Calu3 (cell line): Measurements from ENCODE around the gene SNAP91. TPM values are rescaled to one million over a fixed set of nuclear protein-coding genes. Genes with fewer than 3 reads are reported as not detected.

Experiments used
- BruUV-seq: library from RNA; stranded (reverse); fragments of 400-500 nt; replicated peaks from 2 replicates; lab custom pipeline; 2021; lab: Mats Ljungman, UMichigan
- CTCF ChIA-PET: fragments of 300-600 bp; sonication (Branson Sonifier 250); formaldehyde crosslinking; loops from one replicate; lab custom pipeline; 2022; ENCODE audit warnings: antibody characterized with exemption; lab: Charles Lee
- DNase-seq: peaks from one replicate; pipeline ENCODE4 v3.0.0; 2022
- H3K27ac Mint-ChIP-seq: one replicate; pipeline ENCODE4 v1.8.0; 2022; ENCODE audit warnings: mixed read lengths; ENCODE audit not compliant: unreplicated experiment
- H3K27me3 Mint-ChIP-seq: one replicate; pipeline ENCODE4 v1.8.0; 2022; ENCODE audit warnings: mixed read lengths; ENCODE audit not compliant: unreplicated experiment
- H3K36me3 Mint-ChIP-seq: one replicate; pipeline ENCODE4 v1.8.0; 2022; ENCODE audit warnings: mild to moderate bottlenecking, moderate library complexity, mixed read lengths; ENCODE audit not compliant: insufficient read depth, unreplicated experiment
- H3K4me1 Mint-ChIP-seq: one replicate; pipeline ENCODE4 v1.8.0; 2022; ENCODE audit warnings: mild to moderate bottlenecking, low read depth, mixed read lengths; ENCODE audit not compliant: unreplicated experiment
- H3K4me3 Mint-ChIP-seq: one replicate; pipeline ENCODE4 v1.8.0; 2022; ENCODE audit warnings: mild to moderate bottlenecking, low read depth, moderate library complexity, mixed read lengths; ENCODE audit not compliant: unreplicated experiment
- H3K9me3 Mint-ChIP-seq: one replicate; pipeline ENCODE4 v1.8.0; 2022; ENCODE audit warnings: low read depth, mixed read lengths; ENCODE audit not compliant: unreplicated experiment
- intact Hi-C: fragments of 100-400 bp; cut with micrococcal nuclease; formaldehyde crosslinking; loops from one replicate; pipeline ENCODE4 v1.10.0; 2022; ENCODE audit not compliant: unreplicated experiment
- total RNA-seq: library from RNA; stranded (reverse); gene quantifications from 2 replicates; pipeline ENCODE4 v1.2.3, GENCODE V29; 2022
- TF ChIP-seq, protein P1 (sequence below): fragments of 200-600 bp; IDR thresholded peaks from one replicate; pipeline ENCODE4 v1.8.0; 2022; ENCODE audit warnings: antibody characterized with exemption; ENCODE audit not compliant: unreplicated experiment

The SNAP91 gene
- total RNA-seq, 1 experiment from 2014 or later, result not detected

DNA sequence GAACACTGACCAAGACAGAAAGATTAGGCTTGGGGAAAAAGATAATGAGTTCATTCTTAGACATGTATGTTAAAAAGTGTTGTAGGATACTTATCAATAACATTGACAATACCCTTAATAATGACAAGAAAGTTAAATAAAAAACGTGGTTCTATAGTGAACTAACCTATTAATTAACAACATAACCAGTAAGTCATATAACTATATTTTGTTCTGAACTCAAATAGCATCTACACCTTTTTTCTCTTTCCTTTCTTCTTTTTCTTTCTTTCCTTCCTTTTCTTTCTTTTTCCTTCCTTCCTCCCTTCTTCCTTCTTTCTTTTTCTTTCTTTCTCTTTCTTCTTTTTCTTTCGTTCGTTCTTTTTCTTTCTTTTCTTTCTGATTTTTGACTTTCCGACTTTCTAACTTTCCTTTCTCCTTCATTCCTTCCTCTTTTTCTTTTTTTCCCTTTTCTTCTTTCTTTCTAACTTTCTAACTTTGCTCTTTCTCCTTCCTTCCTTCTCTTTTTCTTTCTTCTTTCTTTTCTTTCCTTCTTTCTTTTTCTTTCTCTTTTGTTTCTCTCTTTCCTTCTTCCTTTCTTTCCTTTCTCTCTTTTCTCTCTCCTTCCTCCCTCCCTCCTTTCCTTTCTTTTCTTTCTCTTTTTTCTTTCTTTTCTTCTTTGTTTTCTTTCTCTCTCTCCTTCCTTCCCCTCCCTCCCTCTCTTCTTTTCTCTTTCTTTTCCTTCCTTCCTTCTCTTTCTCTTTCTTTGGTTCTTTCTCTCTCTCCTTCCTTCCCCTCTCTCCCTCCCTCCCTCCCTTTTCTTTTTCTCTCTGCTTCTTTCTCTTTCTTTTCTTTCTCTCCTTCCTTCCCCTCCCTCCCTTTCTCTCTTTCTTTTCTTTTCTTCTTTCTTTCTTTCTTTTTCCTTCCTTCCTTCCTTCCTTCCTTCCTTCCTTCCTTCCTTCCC lies 172.0 kb downstream of the SNAP91 start:
- H3K27ac Mint-ChIP-seq, result no peak overlapping the region
- peaks cover 14% of the 10 kb centered on the region for H3K4me1 Mint-ChIP-seq
- H3K27me3 Mint-ChIP-seq, result peaks cover 20% of the 10 kb centered on the region
- CTCF ChIA-PET, result interaction anchor here (0.6 to 1.0 kb wide), 8 partner anchors 10 to 320 kb away, joined by 3 to 5 read pairs (median 3); partner anchors contain the start of gene PRSS35
- intact Hi-C loops, result no loop called here
- TF ChIP-seq, protein P1, sequence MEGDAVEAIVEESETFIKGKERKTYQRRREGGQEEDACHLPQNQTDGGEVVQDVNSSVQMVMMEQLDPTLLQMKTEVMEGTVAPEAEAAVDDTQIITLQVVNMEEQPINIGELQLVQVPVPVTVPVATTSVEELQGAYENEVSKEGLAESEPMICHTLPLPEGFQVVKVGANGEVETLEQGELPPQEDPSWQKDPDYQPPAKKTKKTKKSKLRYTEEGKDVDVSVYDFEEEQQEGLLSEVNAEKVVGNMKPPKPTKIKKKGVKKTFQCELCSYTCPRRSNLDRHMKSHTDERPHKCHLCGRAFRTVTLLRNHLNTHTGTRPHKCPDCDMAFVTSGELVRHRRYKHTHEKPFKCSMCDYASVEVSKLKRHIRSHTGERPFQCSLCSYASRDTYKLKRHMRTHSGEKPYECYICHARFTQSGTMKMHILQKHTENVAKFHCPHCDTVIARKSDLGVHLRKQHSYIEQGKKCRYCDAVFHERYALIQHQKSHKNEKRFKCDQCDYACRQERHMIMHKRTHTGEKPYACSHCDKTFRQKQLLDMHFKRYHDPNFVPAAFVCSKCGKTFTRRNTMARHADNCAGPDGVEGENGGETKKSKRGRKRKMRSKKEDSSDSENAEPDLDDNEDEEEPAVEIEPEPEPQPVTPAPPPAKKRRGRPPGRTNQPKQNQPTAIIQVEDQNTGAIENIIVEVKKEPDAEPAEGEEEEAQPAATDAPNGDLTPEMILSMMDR, result no peak
- BruUV-seq, result no TSS peak
- no peak overlapping the region for H3K4me3 Mint-ChIP-seq
- H3K36me3 Mint-ChIP-seq, result no peaks in the 10 kb centered on the region
- H3K9me3 Mint-ChIP-seq, result no peaks in the 10 kb centered on the region
- no peak for DNase-seq

DNA sequence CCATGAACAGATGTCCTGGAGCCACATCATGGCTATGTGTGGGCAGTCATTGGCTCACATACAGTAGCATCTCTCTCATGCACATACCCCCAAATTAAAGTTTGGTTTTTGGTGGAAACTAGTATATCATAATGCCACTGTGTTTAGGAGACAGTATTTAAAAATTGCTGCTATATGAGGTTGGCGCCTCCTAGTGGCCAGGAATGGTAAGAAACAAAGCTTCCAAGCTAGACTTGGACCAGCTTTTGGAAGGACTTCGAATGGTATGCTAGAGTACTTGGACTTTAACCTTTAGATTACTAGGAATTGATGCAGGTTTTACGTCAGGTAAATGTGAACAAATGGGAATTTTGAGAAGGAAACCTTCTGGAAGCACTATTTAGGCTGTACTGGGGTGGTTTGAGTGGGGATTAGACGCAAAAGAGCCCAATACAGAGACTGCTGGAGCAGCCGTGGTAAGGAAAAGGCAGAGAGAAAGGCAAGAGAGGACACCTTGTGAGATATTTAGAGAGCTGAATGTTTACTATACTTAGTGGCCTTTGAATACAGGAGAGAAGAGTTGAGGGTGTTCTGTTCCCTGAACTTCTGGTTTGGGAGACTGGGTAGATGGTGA lies 172.8 kb downstream of the SNAP91 start:
- intact Hi-C loops, result no loop called here
- H3K9me3 Mint-ChIP-seq, result no peaks in the 10 kb centered on the region
- peak; percentile 55 for DNase-seq
- TF ChIP-seq, protein P1, result peak; percentile 75
- no peak overlapping the region for H3K4me3 Mint-ChIP-seq
- CTCF ChIA-PET, result interaction anchor here (0.6 to 1.0 kb wide), 8 partner anchors 9 to 319 kb away, joined by 3 to 5 read pairs (median 3); partner anchors contain the start of gene PRSS35
- H3K27me3 Mint-ChIP-seq, result peaks cover 20% of the 10 kb centered on the region
- no peaks in the 10 kb centered on the region for H3K36me3 Mint-ChIP-seq
- peaks cover 14% of the 10 kb centered on the region for H3K4me1 Mint-ChIP-seq
- no TSS peak for BruUV-seq
- no peak overlapping the region for H3K27ac Mint-ChIP-seq

DNA sequence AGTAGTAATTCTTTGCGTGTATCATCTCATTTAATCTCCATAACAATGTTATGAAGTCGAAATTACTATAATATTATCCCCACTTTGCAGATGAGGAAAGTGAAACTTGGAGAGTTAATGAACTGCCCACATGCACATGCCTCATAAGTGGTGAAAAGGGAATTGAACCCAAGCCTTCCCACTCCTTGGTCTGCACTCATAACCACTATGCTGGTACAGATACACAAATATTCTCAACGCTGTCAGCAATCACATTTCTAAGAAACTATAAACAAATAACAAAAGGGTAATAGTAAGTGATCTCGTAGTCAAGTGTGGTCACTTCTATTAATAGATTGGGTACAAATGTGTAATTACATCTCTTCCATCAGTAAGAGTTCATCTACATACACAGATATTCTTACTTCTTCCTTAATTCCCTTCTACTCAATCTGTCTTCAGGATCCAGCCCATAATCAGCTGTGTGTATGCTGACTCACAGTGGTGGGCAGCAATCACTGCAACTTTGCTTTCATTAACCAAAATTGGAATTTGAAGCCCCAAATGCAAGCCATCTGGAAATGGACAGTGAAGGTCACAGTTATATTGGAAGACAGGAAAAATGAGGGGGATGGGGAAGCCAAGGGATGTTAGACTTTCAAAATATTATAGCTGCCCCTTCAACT lies 190.0 kb downstream of the SNAP91 start:
- Mint-ChIP-seq H3K4me1 (no peaks in the 10 kb centered on the region), H3K36me3 (no peaks in the 10 kb centered on the region), H3K9me3 (no peaks in the 10 kb centered on the region), H3K27ac (no peak overlapping the region), H3K27me3 (peaks cover 9% of the 10 kb centered on the region), H3K4me3 (no peak overlapping the region)
- CTCF ChIA-PET, result no interaction called here
- TF ChIP-seq, protein P1, result no peak
- no TSS peak for BruUV-seq
- intact Hi-C loops, result no loop called here
- DNase-seq, result no peak

DNA sequence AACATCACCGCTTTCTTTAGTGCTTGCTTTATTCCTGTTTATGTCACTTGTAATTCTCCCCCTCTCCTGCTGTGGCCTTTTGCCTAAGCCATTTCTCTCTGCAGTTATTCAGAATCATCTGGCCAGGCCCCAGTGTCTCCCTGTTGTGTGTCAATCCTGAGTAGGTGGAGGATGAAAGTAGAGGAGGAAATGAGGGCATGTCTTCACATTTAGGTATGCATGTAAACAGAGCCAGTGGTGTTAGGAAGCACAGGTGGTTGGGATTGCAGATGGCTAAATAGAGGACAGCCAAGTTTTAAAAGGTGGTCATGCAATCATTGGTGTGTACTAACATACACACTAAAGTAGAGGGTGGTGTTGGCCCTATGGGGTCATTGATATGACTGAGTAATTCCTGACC lies 191.4 kb downstream of the SNAP91 start:
- CTCF ChIA-PET, result no interaction called here
- Mint-ChIP-seq H3K4me3 (no peak overlapping the region), H3K9me3 (no peaks in the 10 kb centered on the region), H3K27ac (no peak overlapping the region), H3K27me3 (no peaks in the 10 kb centered on the region), H3K36me3 (peaks cover 1% of the 10 kb centered on the region), H3K4me1 (no peaks in the 10 kb centered on the region)
- TF ChIP-seq, protein P1, result no peak
- BruUV-seq, result no TSS peak
- intact Hi-C loops, result no loop called here
- DNase-seq, result no peak
